K562 (cell line): ENCODE results near the gene BMP6. TPM values are rescaled to one million over a fixed set of nuclear protein-coding genes. Genes with fewer than 3 reads are reported as not detected.

ENCODE experiments used
- ATAC-seq: fragments of 200-7000 bp; cut with Tn5 transposase; 3 replicates; pipeline ENCODE4 v1.9.1; 2020; ENCODE audit warnings: moderate library complexity
- BruUV-seq: library from RNA; stranded (reverse); fragments of 400-500 nt; replicated peaks from 2 replicates; lab custom pipeline; 2021; lab: Mats Ljungman, UMichigan
- CTCF ChIA-PET: fragments of 300-600 bp; formaldehyde crosslinking; extraction: SDS; loops from one replicate; lab custom pipeline; 2021; ENCODE audit warnings: low intra/inter-chr PET ratio; lab: Yijun Ruan, JAX
- POLR2A ChIA-PET: fragments of 300-600, 350-650 bp; sonication (Branson Sonifier 250); formaldehyde crosslinking; extraction: SDS; loops from one replicate; lab custom pipeline; 2021; ENCODE audit warnings: antibody characterized with exemption, inconsistent platforms; lab: Yijun Ruan, JAX
- DNase-seq, 4 experiments: peaks; one replicate each; pipeline versions ENCODE4 v3.0.0 to v3.0.0-alpha.2; 2011 to 2018; ENCODE audit warnings: low spot score in 3 of 4, mixed read lengths in 3 of 4; ENCODE audit errors: extremely low read depth in 1 of 4
- FAIRE-seq: peaks from 2 replicates; lab custom pipeline; 2011; peaks lifted over from hg19 to GRCh38; lab: Jason Lieb, UNC
- H2AFZ ChIP-seq: 2 replicates; pipeline ENCODE4 v1.6.0; 2011; ENCODE audit warnings: low read depth, low read length, control low read depth, inconsistent platforms
- H3K27ac ChIP-seq: fragments of 200-600 bp; 3 replicates; pipeline ENCODE4 v1.8.0; 2011; ENCODE audit warnings: low read depth, mild to moderate bottlenecking, control low read depth, inconsistent platforms, low read length, moderate library complexity, mixed read lengths; ENCODE audit errors: extremely low read depth
- H3K27me3 ChIP-seq, 2 experiments: fragments of 300-600 bp in 1 of 2; 2 replicates in 1 of 2; 3 replicates in 1 of 2; pipeline versions ENCODE4 v1.6.0 to v1.8.0; 2011; ENCODE audit warnings: inconsistent platforms in 2 of 2, low read length in 2 of 2, mild to moderate bottlenecking in 1 of 2, mixed read lengths in 1 of 2, moderate library complexity in 1 of 2; ENCODE audit not compliant: control insufficient read depth in 2 of 2, insufficient read depth in 2 of 2
- H3K36me3 ChIP-seq: fragments of 300-600 bp; 3 replicates; pipeline ENCODE4 v1.8.0; 2011; ENCODE audit warnings: mild to moderate bottlenecking, low read length, inconsistent platforms; ENCODE audit not compliant: control insufficient read depth, insufficient read depth
- H3K4me1 ChIP-seq, 2 experiments: fragments of 200-600 bp in 1 of 2; replicated peaks in 1 of 2; 2 replicates in 1 of 2; 3 replicates in 1 of 2; pipeline versions ENCODE4 v1.5.1 to v1.8.0; 2011; ENCODE audit warnings: inconsistent platforms in 2 of 2, low read length in 2 of 2, mild to moderate bottlenecking in 1 of 2, mixed read lengths in 1 of 2, moderate library complexity in 1 of 2; ENCODE audit not compliant: control insufficient read depth in 2 of 2, insufficient read depth in 2 of 2
- H3K4me2 ChIP-seq: 2 replicates; pipeline ENCODE4 v1.6.1; 2011; ENCODE audit warnings: low read length, control low read depth, inconsistent platforms, mixed read lengths; ENCODE audit not compliant: insufficient read depth
- H3K4me3 ChIP-seq: fragments of 200-600 bp; sonication (generic), shearing (Covaris generic); 2 replicates; pipeline ENCODE4 v1.5.1; 2016; ENCODE audit warnings: control low read depth, inconsistent platforms
- H3K79me2 ChIP-seq: fragments of 200-600 bp; 3 replicates; pipeline ENCODE4 v1.8.0; 2011; ENCODE audit warnings: low read length, inconsistent platforms; ENCODE audit not compliant: control insufficient read depth, insufficient read depth
- H3K9ac ChIP-seq, 2 experiments: 2 replicates each; pipeline versions ENCODE4 v1.6.0 to v1.6.1; 2011; ENCODE audit warnings: low read depth in 2 of 2, low read length in 2 of 2, control low read depth in 1 of 2, inconsistent platforms in 1 of 2, mild to moderate bottlenecking in 1 of 2, mixed read lengths in 1 of 2; ENCODE audit not compliant: insufficient read depth in 1 of 2
- H3K9me1 ChIP-seq: one replicate; pipeline ENCODE4 v1.6.0; 2011; ENCODE audit warnings: inconsistent platforms, mild to moderate bottlenecking, low read length, moderate library complexity; ENCODE audit not compliant: control insufficient read depth, insufficient read depth
- H3K9me3 ChIP-seq: replicated peaks from 2 replicates; pipeline ENCODE4 v1.5.1; 2011; ENCODE audit warnings: low read depth, low read length, inconsistent platforms; ENCODE audit not compliant: control insufficient read depth, insufficient read depth
- H4K20me1 ChIP-seq: replicated peaks from 2 replicates; pipeline ENCODE4 v1.6.1; 2011; ENCODE audit warnings: low read length, inconsistent platforms, mixed read lengths; ENCODE audit not compliant: control insufficient read depth, insufficient read depth
- ILF3 ChIP-seq: fragments of 450-650 bp; IDR thresholded peaks from 2 replicates; pipeline ENCODE4 v1.6.1; 2018; ENCODE audit warnings: antibody characterized with exemption, mild to moderate bottlenecking, moderate library complexity, borderline replicate concordance
- RFX5 ChIP-seq: IDR thresholded peaks from 2 replicates; pipeline ENCODE4 v1.6.1; 2011; ENCODE audit warnings: low read depth, mild to moderate bottlenecking, improper control_type of control experiment, low read length
- TRIM28 ChIP-seq: fragments of 450-650 bp; IDR thresholded peaks from 2 replicates; pipeline ENCODE4 v1.6.1; 2017
- ZNF316 ChIP-seq: fragments of 450-650 bp; IDR thresholded peaks from 2 replicates; pipeline ENCODE4 v1.6.1; 2016
- ZNF507 ChIP-seq: conservative IDR thresholded peaks from 2 replicates; pipeline ENCODE4 v1.6.1; 2017; ENCODE audit warnings: missing genetic modification characterization, missing compliant biosample characterization
- WGBS: fragments of 100-300 bp; shearing (Covaris generic); methylation state at CpG from one replicate; pipeline ENCODE4 v1.1.6; 2016; ENCODE audit warnings: low coverage, mixed read lengths; ENCODE audit not compliant: insufficient coverage; ENCODE audit errors: missing lambda C conversion rate; 5-methylcytosine and 5-hydroxymethylcytosine counted together
- in situ Hi-C: fragments of 300-500 bp; cut with MboI; formaldehyde crosslinking; loops from 4 replicates; pipeline ENCODE4 v1.15.0; 2018; ENCODE audit warnings: inconsistent platforms, mixed read lengths
- intact Hi-C: fragments of 100-400 bp; cut with micrococcal nuclease; formaldehyde crosslinking; loops from 2 replicates; pipeline ENCODE4 v1.14.2; 2022
- polyA plus RNA-seq, 8 experiments: library from polyadenylated mRNA; depleted of rRNA in 4 of 8; stranded (reverse) in 5 of 8; unstranded in 3 of 8; fragments of >200 nt; fragmentation: Nextera tagmentation in 2 of 8; fragmentation: Illumina TruSeq in 1 of 8; extraction: Ambion mirVana in 2 of 8; extraction: Trizol in 1 of 8; gene quantifications; 2 replicates each; pipeline versions ENCODE4 v1.2.1 to v1.2.3, GENCODE V29; 2011 to 2014; ENCODE audit warnings: inconsistent platforms in 1 of 8, missing spikeins in 1 of 8
- total RNA-seq, 7 experiments: library from RNA; depleted of rRNA in 6 of 7; stranded (reverse); fragments of >200 nt in 6 of 7; fragmentation: Illumina TruSeq in 2 of 7; extraction: Trizol in 2 of 7; gene quantifications; 2 replicates each; pipeline versions ENCODE4 v1.2.1 to v1.2.3, GENCODE V29; 2011 to 2021; ENCODE audit warnings: low replicate concordance in 1 of 7
- TF ChIP-seq, protein P1 (sequence below): fragments of 250-450 bp; sonication (Bioruptor Pico); IDR thresholded peaks from 2 replicates; pipeline ENCODE4 v1.5.0; 2021; ENCODE audit warnings: mild to moderate bottlenecking, moderate library complexity
- TF ChIP-seq, protein P2 (sequence below), 2 experiments: fragments of 450-650 bp in 1 of 2; IDR thresholded peaks; 2 replicates each; pipeline ENCODE4 v1.6.1; 2011 to 2017; ENCODE audit warnings: low read depth in 2 of 2, antibody characterized with exemption in 1 of 2, borderline replicate concordance in 1 of 2, low read length in 1 of 2, mild to moderate bottlenecking in 1 of 2, mixed read lengths in 1 of 2; ENCODE audit not compliant: control insufficient read depth in 1 of 2
- TF ChIP-seq, protein P3 (sequence below), 3 experiments: fragments of 200-800 bp in 1 of 3; fragments of 250-450 bp in 1 of 3; fragments of 450-650 bp in 1 of 3; sonication (Bioruptor Pico) in 1 of 3; sonication (Bioruptor generic) in 1 of 3; formaldehyde crosslinking in 1 of 3; IDR thresholded peaks; 2 replicates each; pipeline versions ENCODE4 v1.6.1 to v1.8.0; 2016 to 2022; ENCODE audit warnings: mild to moderate bottlenecking in 2 of 3, missing genetic modification characterization in 2 of 3, missing compliant biosample characterization in 1 of 3, moderate library complexity in 1 of 3

The BMP6 gene
- total and polyA plus RNA-seq, 9 of the 15 experiments (the other 6 are each of a cell fraction or from before 2014, with no cell fraction given): 0.01 to 0.13 (median 0.06) TPM; not detected in 3

DNA sequence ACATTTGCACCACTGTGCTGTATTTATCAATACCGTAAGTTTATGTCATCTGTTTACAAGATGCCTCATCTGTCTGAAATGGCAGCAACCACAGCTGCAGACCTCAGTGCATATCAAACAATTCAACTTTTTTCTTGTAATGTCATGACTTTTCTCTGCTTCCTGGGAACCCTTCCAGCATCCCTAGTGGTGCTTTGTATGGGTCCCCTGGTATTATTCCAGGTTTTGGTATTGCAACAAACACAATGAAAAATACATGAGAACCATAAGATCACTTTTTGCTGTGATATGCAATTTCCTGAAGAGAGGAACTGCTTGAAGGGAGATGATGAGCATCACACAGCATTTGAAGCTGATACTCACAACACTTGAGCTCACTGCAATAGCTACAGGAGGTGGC, 196.7 kb downstream of the BMP6 start:
- WGBS: 29% methylated on average over 1 of the region's 1 CpG

More for the DNA sequence above, 196.7 kb downstream of the BMP6 start:
- no peak overlapping the region for H3K4me3 ChIP-seq
- H3K36me3 ChIP-seq: no peaks in the 10 kb centered on the region
- H3K9me3 ChIP-seq: no peaks in the 10 kb centered on the region
- H4K20me1 ChIP-seq: no peaks in the 10 kb centered on the region
- H3K9me1 ChIP-seq: no peaks in the 10 kb centered on the region
- DNase-seq (no peak), ATAC-seq (no peak), FAIRE-seq (no peak)
- no peaks in the 10 kb centered on the region for H3K79me2 ChIP-seq
- CTCF ChIA-PET: no interaction called here
- no TSS peak for BruUV-seq
- no peak overlapping the region for H3K4me2 ChIP-seq
- H3K27ac ChIP-seq: no peak overlapping the region
- H3K27me3 ChIP-seq: peaks cover 6 to 30% of the 10 kb centered on the region in 2 experiments; a peak in 4 of 5 replicates
- intact Hi-C loops (loop anchor here (2.0 kb wide), 1 partner anchor 14 kb away; no protein-coding TSS in a partner anchor), in situ Hi-C loops (no loop called here)
- POLR2A ChIA-PET: no interaction called here
- H2AFZ ChIP-seq: no peak overlapping the region
- peaks cover 7 to 18% of the 10 kb centered on the region in 2 experiments for H3K4me1 ChIP-seq
- H3K9ac ChIP-seq: no peak overlapping the region
- no peak for TF ChIP-seq RFX5
- TF ChIP-seq, protein P1, sequence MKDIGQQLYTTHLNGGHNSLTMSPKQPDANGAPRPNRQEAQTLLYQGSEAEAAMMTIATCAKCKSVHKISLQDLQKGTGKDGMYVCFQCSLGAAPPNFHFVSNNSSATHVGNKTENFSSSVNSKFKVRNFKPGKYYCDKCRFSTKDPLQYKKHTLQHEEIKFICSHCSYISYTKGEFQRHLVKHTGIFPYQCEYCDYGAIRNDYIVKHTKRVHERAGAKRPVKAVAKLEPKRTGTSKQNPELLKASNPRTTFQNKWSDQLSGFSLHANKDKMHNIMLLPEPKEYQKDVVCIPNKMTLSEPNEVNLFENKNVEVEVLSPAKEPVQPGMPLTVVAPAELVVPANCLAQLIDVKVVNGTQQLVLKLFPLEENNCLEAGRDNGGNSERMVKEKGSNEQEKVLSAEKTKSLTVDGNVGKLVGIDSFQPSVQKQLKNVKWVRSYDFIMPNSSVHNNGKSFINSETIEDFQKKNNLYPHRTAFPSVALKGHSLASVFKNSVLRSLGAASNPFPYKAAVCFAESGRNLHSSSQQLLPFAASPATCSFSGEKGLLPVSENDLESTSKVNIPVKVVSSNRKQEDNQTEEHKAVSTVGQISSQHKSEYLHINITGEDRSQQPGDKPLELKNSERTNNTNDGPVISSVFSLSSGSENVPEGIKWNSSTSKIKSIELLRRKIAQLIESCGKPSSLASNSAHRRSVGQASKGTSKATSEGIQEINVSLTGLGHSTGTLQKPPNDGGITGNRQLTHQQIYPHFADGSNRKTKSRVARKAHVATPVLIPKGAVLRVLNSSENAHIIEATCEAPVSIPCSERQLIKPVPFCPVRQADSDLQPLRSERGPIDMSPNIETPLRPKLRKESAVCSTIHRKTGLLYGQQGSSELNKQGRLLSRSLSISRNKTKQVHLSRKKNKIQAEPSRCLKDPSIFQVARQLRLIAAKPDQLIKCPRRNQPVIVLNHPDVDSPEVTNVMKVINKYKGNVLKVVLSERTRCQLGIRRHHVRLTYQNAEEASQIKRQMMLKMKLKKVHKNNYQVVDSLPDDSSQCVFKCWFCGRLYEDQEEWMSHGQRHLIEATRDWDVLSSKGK (CRISPR knock-in tag): no peak
- TF ChIP-seq, protein P2, sequence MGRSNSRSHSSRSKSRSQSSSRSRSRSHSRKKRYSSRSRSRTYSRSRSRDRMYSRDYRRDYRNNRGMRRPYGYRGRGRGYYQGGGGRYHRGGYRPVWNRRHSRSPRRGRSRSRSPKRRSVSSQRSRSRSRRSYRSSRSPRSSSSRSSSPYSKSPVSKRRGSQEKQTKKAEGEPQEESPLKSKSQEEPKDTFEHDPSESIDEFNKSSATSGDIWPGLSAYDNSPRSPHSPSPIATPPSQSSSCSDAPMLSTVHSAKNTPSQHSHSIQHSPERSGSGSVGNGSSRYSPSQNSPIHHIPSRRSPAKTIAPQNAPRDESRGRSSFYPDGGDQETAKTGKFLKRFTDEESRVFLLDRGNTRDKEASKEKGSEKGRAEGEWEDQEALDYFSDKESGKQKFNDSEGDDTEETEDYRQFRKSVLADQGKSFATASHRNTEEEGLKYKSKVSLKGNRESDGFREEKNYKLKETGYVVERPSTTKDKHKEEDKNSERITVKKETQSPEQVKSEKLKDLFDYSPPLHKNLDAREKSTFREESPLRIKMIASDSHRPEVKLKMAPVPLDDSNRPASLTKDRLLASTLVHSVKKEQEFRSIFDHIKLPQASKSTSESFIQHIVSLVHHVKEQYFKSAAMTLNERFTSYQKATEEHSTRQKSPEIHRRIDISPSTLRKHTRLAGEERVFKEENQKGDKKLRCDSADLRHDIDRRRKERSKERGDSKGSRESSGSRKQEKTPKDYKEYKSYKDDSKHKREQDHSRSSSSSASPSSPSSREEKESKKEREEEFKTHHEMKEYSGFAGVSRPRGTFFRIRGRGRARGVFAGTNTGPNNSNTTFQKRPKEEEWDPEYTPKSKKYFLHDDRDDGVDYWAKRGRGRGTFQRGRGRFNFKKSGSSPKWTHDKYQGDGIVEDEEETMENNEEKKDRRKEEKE (IDR thresholded peaks at IDR 0.05; ENCODE audit: borderline replicate concordance in 1 of 2, control insufficient read depth in 1 of 2, low read depth in 2 of 2, low read length in 1 of 2): no peak
- peak; percentile 45 for TF ChIP-seq ZNF316
- TF ChIP-seq TRIM28: no peak
- TF ChIP-seq ILF3: no peak
- no peak for TF ChIP-seq ZNF507
- TF ChIP-seq, protein P3, sequence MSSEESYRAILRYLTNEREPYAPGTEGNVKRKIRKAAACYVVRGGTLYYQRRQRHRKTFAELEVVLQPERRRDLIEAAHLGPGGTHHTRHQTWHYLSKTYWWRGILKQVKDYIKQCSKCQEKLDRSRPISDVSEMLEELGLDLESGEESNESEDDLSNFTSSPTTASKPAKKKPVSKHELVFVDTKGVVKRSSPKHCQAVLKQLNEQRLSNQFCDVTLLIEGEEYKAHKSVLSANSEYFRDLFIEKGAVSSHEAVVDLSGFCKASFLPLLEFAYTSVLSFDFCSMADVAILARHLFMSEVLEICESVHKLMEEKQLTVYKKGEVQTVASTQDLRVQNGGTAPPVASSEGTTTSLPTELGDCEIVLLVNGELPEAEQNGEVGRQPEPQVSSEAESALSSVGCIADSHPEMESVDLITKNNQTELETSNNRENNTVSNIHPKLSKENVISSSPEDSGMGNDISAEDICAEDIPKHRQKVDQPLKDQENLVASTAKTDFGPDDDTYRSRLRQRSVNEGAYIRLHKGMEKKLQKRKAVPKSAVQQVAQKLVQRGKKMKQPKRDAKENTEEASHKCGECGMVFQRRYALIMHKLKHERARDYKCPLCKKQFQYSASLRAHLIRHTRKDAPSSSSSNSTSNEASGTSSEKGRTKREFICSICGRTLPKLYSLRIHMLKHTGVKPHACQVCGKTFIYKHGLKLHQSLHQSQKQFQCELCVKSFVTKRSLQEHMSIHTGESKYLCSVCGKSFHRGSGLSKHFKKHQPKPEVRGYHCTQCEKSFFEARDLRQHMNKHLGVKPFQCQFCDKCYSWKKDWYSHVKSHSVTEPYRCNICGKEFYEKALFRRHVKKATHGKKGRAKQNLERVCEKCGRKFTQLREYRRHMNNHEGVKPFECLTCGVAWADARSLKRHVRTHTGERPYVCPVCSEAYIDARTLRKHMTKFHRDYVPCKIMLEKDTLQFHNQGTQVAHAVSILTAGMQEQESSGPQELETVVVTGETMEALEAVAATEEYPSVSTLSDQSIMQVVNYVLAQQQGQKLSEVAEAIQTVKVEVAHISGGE (CRISPR knock-in tag; IDR thresholded peaks at IDR 0.05): no peak
